A549 treated with AZD9567 at 1 μM for 4 hours (cell line): Measurements from ENCODE around the gene IPO4. TPM values are rescaled to one million over a fixed set of nuclear protein-coding genes. Genes with fewer than 3 reads are reported as not detected.

Experiments
- total RNA-seq: library from RNA; stranded (reverse); fragments of 200-300 nt; extraction: Qiagen RNA extraction; gene quantifications from 5 replicates; pipeline ENCODE4 v1.2.3, GENCODE V29; 2022; ENCODE audit not compliant: insufficient read depth

IPO4 gene
- total RNA-seq, 1 experiment from 2014 or later, result 76.8 TPM

DNA sequence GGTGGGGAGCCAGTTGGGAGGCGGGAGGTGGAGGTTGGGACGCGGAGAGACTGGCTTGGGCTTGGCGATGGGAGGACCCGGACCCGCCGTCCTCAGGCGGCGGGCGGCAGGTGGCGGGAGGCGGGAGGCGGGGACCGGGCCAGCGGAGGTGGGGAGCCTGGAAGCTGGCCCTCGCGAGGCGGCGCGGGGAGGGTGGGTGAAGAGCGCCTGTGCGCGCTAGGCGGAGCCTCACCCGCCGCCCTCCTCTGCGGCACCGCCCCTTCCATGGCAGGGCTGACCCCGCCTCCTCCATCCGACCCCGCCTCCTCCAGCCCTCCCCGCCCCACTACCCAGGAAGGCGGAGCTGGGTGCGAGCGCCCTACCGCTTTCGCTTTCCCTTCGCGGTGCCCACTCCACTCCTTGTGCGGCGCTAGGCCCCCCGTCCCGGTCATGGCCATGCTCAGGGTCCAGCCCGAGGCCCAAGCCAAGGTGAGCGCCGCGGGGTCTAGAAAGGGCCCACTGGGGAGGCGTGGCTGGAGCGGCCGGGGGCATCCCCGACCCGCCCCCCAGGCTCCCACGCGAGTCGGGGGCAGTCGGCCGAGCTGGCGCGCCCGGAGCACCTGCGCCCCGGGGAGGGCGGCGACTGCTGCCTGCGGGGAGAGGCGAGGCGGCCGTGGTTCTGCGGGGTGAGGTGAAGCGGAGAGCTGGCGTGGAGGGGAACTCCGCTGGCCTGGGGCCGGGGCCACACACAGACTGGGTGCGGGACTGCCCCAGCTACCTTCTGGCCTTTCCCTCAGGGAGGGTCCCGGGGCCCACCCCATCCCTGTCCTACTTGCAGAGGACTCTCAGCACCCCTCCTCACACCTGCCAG lies 52.6 kb downstream of the IPO4 start, which contains the start of gene PSME1:
Gene PSME1, plus strand, starts transcription at position 361 of the 850 bp plus-strand sequence. Its CDS starts 69 bp downstream, at position 430.

GRCh38 chr14:24130380-24130716 lies 58.3 kb downstream of the IPO4 start, which contains the start of gene FITM1:
Gene FITM1 (plus strand): TSS chr14:24130659. CDS start chr14:24131564, 905 bp downstream.

Other genes starting within 250 kb of the IPO4 start
- gene DHRS4, start 235.0 kb downstream of the IPO4 start, total RNA-seq, result 43.0 to 65.3 TPM (median 47.9 TPM) in 5 replicates
- 22.9 to 34.9 TPM (median 30.9 TPM) in 5 replicates for gene DHRS4L2, start 199.9 kb downstream of the IPO4 start, total RNA-seq
- gene CARMIL3, start 136.8 kb downstream of the IPO4 start, total RNA-seq, result 0.47 to 0.84 TPM (median 0.64 TPM) in 4 of 5 replicates, not detected in the other
- 0.03 to 0.11 TPM (median 0.05 TPM) in 3 of 5 replicates, not detected in the others for gene CPNE6, start 117.3 kb downstream of the IPO4 start, total RNA-seq
- gene PCK2, start 94.5 kb downstream of the IPO4 start, total RNA-seq, result 18.9 to 22.7 TPM (median 21.0 TPM) in 5 replicates
- gene DCAF11, start 74.0 kb downstream of the IPO4 start, total RNA-seq, result 19.7 to 29.9 TPM (median 20.1 TPM) in 5 replicates
- 0.77 to 1.0 TPM (median 0.88 TPM) in 4 of 5 replicates, not detected in the other for gene NRL, start 73.9 kb downstream of the IPO4 start, total RNA-seq
- gene FITM1, start 58.2 kb downstream of the IPO4 start, total RNA-seq, result 0.09 to 0.11 TPM in 2 of 5 replicates, not detected in the others
- 157 to 178 TPM (median 167 TPM) in 5 replicates for gene PSME1, start 52.6 kb downstream of the IPO4 start, total RNA-seq
- 47.3 to 67.1 TPM (median 62.0 TPM) in 5 replicates for gene EMC9, start 47.2 kb downstream of the IPO4 start, total RNA-seq
- gene PSME2, start 42.2 kb downstream of the IPO4 start, total RNA-seq, result 132 to 193 TPM (median 160 TPM) in 5 replicates
- gene RNF31, start 41.3 kb downstream of the IPO4 start, total RNA-seq, result 27.3 to 37.8 TPM (median 34.3 TPM) in 5 replicates
- gene IRF9, start 27.6 kb downstream of the IPO4 start, total RNA-seq, result 9.1 to 15.9 TPM (median 13.6 TPM) in 5 replicates
- gene REC8, start 16.7 kb downstream of the IPO4 start, total RNA-seq, result 3.3 to 6.0 TPM (median 4.0 TPM) in 5 replicates
- gene TM9SF1, start 6.6 kb upstream of the IPO4 start, total RNA-seq, result 56.1 to 71.9 TPM (median 59.3 TPM) in 5 replicates
- gene TSSK4, start 16.9 kb upstream of the IPO4 start, total RNA-seq, result not detected in 5 replicates
- gene CHMP4A, start 24.7 kb upstream of the IPO4 start, total RNA-seq, result 77.6 to 89.1 TPM (median 81.5 TPM) in 5 replicates
- gene MDP1, start 27.2 kb upstream of the IPO4 start, total RNA-seq, result 20.7 to 31.9 TPM (median 29.7 TPM) in 5 replicates
- gene NEDD8, start 43.6 kb upstream of the IPO4 start, total RNA-seq, result 348 to 468 TPM (median 465 TPM) in 5 replicates
- gene GMPR2, start 44.1 kb upstream of the IPO4 start, total RNA-seq, result 53.0 to 75.8 TPM (median 56.4 TPM) in 5 replicates
- gene TINF2, start 53.8 kb upstream of the IPO4 start, total RNA-seq, result 32.1 to 39.8 TPM (median 39.2 TPM) in 5 replicates
- gene TGM1, start 74.4 kb upstream of the IPO4 start, total RNA-seq, result 0.66 to 1.5 TPM (median 1.0 TPM) in 4 of 5 replicates, not detected in the other
- gene RABGGTA, start 82.8 kb upstream of the IPO4 start, total RNA-seq, result 15.3 to 23.4 TPM (median 16.9 TPM) in 5 replicates
- gene DHRS1, start 111.0 kb upstream of the IPO4 start, total RNA-seq, result 9.7 to 13.7 TPM (median 12.1 TPM) in 5 replicates
- 14.4 to 18.4 TPM (median 16.9 TPM) in 5 replicates for gene NOP9, start 111.0 kb upstream of the IPO4 start, total RNA-seq
- 0.09 to 0.51 TPM (median 0.32 TPM) in 4 of 5 replicates, not detected in the other for gene CIDEB, start 119.2 kb upstream of the IPO4 start, total RNA-seq
- gene LTB4R2, start 121.3 kb upstream of the IPO4 start, total RNA-seq, result 5.2 to 8.2 TPM (median 6.0 TPM) in 4 of 5 replicates, not detected in the other
- gene LTB4R, start 122.7 kb upstream of the IPO4 start, total RNA-seq, result 5.7 to 9.1 TPM (median 7.6 TPM) in 5 replicates
- not detected in 5 replicates for gene ADCY4, start 146.3 kb upstream of the IPO4 start, total RNA-seq
- not detected in 5 replicates for gene RIPK3, start 151.2 kb upstream of the IPO4 start, total RNA-seq
- gene NFATC4, start 179.4 kb upstream of the IPO4 start, total RNA-seq, result 0.05 to 0.45 TPM (median 0.20 TPM) in 4 of 5 replicates, not detected in the other
- 0.15 to 0.26 TPM (median 0.16 TPM) in 4 of 5 replicates, not detected in the other for gene NYNRIN, start 210.2 kb upstream of the IPO4 start, total RNA-seq
- 1.0 to 3.9 TPM (median 1.3 TPM) in 5 replicates for gene CBLN3, start 240.9 kb upstream of the IPO4 start, total RNA-seq
- gene KHNYN, start 241.1 kb upstream of the IPO4 start, total RNA-seq, result 22.1 to 29.0 TPM (median 27.5 TPM) in 5 replicates